SK-N-MC (cell line): ENCODE data around the gene HOATZ.

Source experiments
- DNase-seq: peaks from one replicate; pipeline ENCODE4 v3.0.0-alpha.2; 2011; ENCODE audit warnings: low read depth, low spot score
- H3K27ac ChIP-seq: fragments of 200-600 bp; sonication (generic); 2 replicates; pipeline ENCODE4 v1.5.1; 2016; ENCODE audit warnings: mixed run types
- H3K36me3 ChIP-seq: fragments of 200-600 bp; sonication (generic); 2 replicates; pipeline ENCODE4 v1.6.1; 2017; ENCODE audit warnings: antibody characterized with exemption, low read length, mixed read lengths; ENCODE audit not compliant: insufficient read depth
- H3K4me3 ChIP-seq: fragments of 200-600 bp; sonication (generic); 2 replicates; pipeline ENCODE4 v1.5.1; 2016
- H3K9ac ChIP-seq: fragments of 200-600 bp; sonication (generic); 2 replicates; pipeline ENCODE4 v1.8.0; 2017; ENCODE audit warnings: mixed run types, mixed read lengths; ENCODE audit not compliant: insufficient read length
- H3K9me3 ChIP-seq: fragments of 200-600 bp; sonication (generic); 2 replicates; pipeline ENCODE4 v1.6.1; 2017; ENCODE audit warnings: low read depth, mild to moderate bottlenecking, antibody characterized with exemption, low read length, moderate library complexity, mixed read lengths
- EZH2 ChIP-seq: fragments of 200-600 bp; sonication (generic); IDR thresholded peaks from one replicate; pipeline ENCODE4 v1.6.1; 2017; ENCODE audit warnings: antibody characterized with exemption
- FOXP2 ChIP-seq: optimal IDR thresholded peaks from 2 replicates; pipeline ENCODE3; 2011; ENCODE audit warnings: mild to moderate bottlenecking, moderate library complexity; ENCODE audit not compliant: insufficient read depth; ENCODE audit errors: extremely low read length, control extremely low read depth
- POLR2AphosphoS5 ChIP-seq: IDR thresholded peaks from 2 replicates; pipeline ENCODE4 v1.6.1; 2012; ENCODE audit warnings: mild to moderate bottlenecking, low read depth, low read length, borderline replicate concordance

HOATZ gene

DNA sequence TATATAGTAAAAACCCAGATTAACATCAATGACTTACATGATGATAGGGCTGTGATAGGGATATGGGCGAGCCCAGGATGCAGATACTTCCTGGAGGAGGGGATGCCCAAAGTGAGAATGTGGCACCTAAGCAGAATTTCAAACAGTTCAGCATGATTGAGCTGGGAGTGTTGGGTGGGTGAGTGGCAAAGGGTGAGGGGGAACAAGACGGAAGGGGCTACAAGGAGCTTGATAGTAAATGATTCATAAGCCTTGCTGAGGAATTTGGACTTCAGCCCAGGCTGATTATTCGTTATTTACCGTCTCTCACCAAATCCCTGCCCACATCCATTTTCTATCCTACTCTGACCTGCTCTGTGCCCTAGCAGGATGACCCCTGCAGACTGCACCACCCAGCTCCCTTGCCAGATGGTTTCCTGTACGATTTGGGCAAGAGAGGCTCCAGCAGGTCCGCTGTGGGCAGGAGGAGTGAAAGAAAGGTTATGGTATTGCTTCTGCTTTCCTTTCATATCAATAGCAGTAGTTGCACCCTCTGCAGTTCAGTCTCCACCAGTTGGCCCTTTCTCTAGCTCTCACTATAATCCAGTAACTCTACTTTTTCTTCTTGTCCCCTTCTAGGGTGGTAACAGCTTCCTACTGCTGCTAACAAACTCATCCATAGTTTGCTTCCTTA lies 57.4 kb downstream of the HOATZ start:
- H3K4me3 ChIP-seq = no peak overlapping the region
- TF ChIP-seq EZH2 = no peak
- TF ChIP-seq FOXP2 = no peak
- no peak for TF ChIP-seq POLR2AphosphoS5
- DNase-seq = no peak

DNA sequence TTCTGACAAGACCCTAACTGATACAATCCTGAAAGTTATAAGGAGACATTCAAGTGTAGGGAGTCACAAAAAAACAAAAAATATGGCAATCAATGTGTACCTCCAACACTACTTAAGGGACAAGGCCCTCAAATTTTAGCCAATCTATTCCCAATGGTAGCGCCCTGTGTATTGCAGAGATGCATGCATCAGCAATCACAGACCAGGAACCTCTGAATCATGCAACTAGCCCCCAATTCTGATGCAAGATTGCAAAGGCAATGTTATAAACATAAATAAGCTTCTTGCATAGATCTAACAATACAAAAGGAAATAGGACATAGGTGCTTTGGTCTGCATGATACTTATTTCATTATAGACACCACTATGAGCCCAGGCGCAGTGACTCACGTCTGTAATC lies 58.0 kb downstream of the HOATZ start:
- H3K4me3 ChIP-seq = no peak overlapping the region
- DNase-seq = no peak
- H3K9ac ChIP-seq = no peak overlapping the region
- no peaks in the 10 kb centered on the region for H3K36me3 ChIP-seq
- no peaks in the 10 kb centered on the region for H3K9me3 ChIP-seq
- no peak for TF ChIP-seq POLR2AphosphoS5
- TF ChIP-seq FOXP2 = no peak
- no peak for TF ChIP-seq EZH2
- H3K27ac ChIP-seq = no peak overlapping the region; the same call in 1 of the 2 replicates

More for the DNA sequence above, 57.4 kb downstream of the HOATZ start:
- Histone ChIP-seq H3K36me3 (no peaks in the 10 kb centered on the region), H3K9me3 (no peaks in the 10 kb centered on the region), H3K9ac (no peak overlapping the region), H3K27ac (no peak overlapping the region)

DNA sequence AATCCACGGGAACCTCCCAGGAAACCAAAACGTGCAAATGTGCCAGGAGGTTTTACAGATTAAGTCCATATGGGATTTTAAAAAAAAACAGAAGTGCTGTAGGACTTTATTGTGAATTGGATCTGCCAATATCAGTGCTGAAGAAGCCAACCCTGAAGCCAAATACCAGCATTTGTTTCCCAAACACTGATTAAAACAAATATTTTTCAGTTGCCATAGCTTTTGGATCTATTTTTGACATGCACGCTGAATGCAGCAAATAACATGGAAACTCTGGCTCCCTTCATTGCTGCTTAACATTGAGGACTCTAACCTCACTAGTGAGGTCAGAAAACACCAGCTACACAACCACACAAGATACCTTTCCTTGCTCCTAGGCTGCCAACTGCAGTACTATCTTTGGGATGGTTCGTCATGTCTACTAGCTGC lies 59.3 kb downstream of the HOATZ start:
- Histone ChIP-seq H3K4me3 (peak overlapping the region; percentile 57), H3K9ac (peak overlapping the region; percentile 52), H3K36me3 (no peaks in the 10 kb centered on the region), H3K27ac (peak overlapping the region; percentile 91), H3K9me3 (no peaks in the 10 kb centered on the region)
- TF ChIP-seq EZH2 (no peak), FOXP2 (no peak), POLR2AphosphoS5 (no peak)
- DNase-seq = no peak

DNA sequence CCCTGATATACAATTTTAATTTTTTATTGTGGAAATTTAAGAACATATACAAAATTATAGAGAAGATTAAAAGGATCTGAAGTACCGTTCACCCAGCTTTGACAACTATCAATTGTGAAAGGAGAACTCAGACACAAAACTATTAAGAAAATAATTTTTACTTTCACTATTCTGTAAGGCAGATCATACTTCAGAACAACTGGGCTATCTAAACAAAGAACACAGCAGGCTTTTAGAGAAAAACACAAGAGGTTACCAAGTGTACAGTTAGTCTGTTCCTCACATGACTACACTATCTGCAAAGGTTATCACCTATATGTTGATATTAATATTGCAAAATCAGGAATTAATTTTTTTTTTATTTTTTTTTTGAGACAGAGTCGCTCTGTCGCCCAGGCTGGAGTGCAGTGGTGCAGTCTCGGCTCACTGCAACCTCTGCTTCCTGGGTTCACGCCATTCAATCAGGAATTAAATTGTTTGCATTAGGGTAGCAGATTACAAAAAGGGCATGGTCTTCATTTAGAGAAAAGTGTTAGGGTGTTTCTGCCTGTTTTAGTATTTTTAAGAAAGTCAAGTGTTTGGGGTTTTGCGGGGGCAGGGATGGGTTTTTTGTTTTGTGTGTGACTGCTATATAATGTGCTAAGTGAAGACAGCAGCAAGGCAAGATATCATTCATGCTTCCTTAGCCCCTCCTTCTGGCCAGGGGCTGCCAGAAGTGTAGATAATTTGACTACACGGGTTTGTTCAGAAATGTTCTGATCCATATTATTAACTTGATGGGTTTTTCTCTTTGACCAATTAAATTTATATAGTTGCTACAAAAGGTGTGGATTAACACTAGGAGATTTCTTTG lies 60.0 kb downstream of the HOATZ start:
- peak overlapping the region; percentile 57 for H3K4me3 ChIP-seq

DNA sequence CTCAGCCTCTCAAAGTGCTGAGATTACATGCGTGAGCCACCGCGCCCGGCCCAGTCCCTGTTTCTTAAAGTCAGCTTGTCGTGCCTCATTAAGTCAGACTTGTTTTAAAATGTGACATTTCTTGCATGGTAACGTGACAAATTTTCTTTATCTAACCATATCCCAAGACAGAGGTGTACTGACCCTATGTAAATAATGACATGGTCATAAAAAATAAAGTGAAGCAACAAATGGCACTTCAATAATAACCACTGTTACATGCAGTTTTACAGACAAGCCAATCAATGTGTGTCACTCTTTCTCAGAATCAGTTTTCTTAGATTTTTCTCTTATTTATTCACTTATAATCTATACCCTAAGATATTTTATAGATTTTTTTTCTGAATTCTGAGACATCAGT lies 61.2 kb downstream of the HOATZ start:
- H3K27ac ChIP-seq = no peak overlapping the region
- no peaks in the 10 kb centered on the region for H3K36me3 ChIP-seq
- H3K9me3 ChIP-seq = no peaks in the 10 kb centered on the region
- TF ChIP-seq EZH2 (no peak), POLR2AphosphoS5 (no peak), FOXP2 (no peak)
- no peak overlapping the region for H3K4me3 ChIP-seq
- H3K9ac ChIP-seq = no peak overlapping the region
- no peak for DNase-seq

More for the DNA sequence above, 60.0 kb downstream of the HOATZ start:
- Histone ChIP-seq H3K36me3 (no peaks in the 10 kb centered on the region), H3K9me3 (no peaks in the 10 kb centered on the region), H3K9ac (peak overlapping the region; percentile 52), H3K27ac (peak overlapping the region; percentile 91)
- TF ChIP-seq FOXP2 = no peak
- no peak for TF ChIP-seq POLR2AphosphoS5
- no peak for TF ChIP-seq EZH2
- no peak for DNase-seq

DNA sequence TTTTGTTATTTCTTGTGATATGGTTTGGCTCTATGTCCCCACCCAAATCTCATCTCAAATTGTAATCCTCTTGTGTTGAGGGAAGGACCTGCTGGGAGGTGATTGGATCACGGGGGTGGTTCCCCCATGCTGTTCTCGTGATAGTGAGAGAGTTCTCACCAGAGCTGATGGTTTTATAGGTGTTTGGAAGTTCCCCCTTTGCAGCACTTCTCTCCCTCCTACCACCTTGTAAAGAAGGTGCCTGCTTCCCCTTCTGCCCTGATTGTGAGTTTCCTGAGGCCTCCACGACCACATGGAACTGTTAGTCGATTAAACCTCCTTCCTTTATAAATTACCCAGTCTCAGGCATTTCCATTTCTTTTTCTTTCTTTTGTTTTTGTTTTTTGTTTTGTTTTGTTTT lies 63.2 kb downstream of the HOATZ start:
- H3K4me3 ChIP-seq = no peak overlapping the region
- no peak for TF ChIP-seq FOXP2
- no peak for TF ChIP-seq POLR2AphosphoS5
- no peak for TF ChIP-seq EZH2
- no peak overlapping the region for H3K9ac ChIP-seq
- H3K9me3 ChIP-seq = no peaks in the 10 kb centered on the region
- no peak overlapping the region for H3K27ac ChIP-seq
- no peak for DNase-seq
- H3K36me3 ChIP-seq = no peaks in the 10 kb centered on the region

DNA sequence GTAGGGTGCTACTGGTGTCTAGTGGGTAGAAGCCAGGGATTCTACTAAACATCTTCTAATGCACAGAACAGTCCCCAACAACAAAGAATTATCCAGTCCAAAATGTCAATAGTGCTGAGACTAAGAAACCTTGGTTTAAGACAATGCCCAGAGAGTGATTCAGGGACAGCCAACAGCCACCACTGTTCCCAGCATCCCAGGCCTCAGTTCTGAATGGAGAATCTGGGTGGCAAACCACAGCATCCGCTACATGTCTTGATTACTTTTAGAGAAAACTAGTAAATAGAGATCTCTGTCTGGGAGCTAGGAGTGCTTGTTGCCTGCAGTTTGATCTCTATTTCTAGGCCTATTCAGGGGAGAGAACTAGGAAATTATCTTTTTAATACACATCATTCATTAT lies 66.8 kb downstream of the HOATZ start:
- no peak for TF ChIP-seq POLR2AphosphoS5
- no peak for TF ChIP-seq EZH2
- no peak for TF ChIP-seq FOXP2

DNA sequence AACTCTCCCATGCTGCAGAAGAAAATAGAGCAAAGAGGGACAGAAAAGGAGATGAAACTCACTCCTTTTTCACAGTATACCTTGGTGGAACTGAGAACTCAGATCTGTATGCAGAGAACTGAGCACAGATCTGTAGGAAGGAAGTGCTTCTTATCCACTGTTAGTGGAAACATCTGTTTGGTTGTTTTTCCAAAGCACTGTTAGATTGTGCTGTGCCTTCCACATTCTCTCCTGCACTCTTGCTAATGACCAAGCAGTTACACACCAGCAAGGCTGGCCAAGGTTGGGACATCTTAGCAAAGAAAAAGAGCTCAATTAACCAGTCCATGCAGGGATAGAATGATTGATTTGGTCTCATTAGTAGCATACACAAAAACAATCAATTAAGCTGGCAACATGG lies 67.6 kb downstream of the HOATZ start:
- no peak for DNase-seq
- H3K9ac ChIP-seq = no peak overlapping the region

More for the DNA sequence above, 66.8 kb downstream of the HOATZ start:
- Histone ChIP-seq H3K36me3 (no peaks in the 10 kb centered on the region), H3K9ac (no peak overlapping the region), H3K4me3 (no peak overlapping the region), H3K27ac (no peak overlapping the region), H3K9me3 (no peaks in the 10 kb centered on the region)
- DNase-seq = no peak

DNA sequence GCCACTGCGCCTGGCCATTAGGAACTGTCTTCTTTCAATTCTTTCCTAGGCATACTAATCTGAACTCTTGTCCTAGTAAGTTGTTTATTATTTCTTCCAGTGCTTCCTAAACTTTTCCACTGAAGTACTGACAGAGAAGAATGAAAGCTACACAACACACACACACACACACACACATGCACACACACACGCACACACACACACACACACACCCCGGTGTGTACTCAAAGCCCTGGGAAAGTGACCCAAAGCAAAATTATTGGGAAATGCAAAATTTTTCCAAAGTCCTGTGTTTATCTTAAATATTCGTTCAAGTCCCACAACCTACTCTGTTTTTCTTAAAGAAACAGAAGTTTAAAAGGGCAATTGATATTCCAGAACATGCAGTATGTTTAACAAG lies 68.3 kb downstream of the HOATZ start:
- DNase-seq = no peak
- TF ChIP-seq FOXP2 (no peak), POLR2AphosphoS5 (no peak), EZH2 (no peak)
- no peak overlapping the region for H3K27ac ChIP-seq

More for the DNA sequence above, 67.6 kb downstream of the HOATZ start:
- Histone ChIP-seq H3K27ac (no peak overlapping the region), H3K4me3 (no peak overlapping the region), H3K36me3 (no peaks in the 10 kb centered on the region), H3K9me3 (no peaks in the 10 kb centered on the region)
- TF ChIP-seq FOXP2 (no peak), EZH2 (no peak), POLR2AphosphoS5 (no peak)

More for the DNA sequence above, 68.3 kb downstream of the HOATZ start:
- Histone ChIP-seq H3K36me3 (no peaks in the 10 kb centered on the region), H3K9me3 (no peaks in the 10 kb centered on the region), H3K4me3 (no peak overlapping the region), H3K9ac (no peak overlapping the region)
